ES-I3 (cell line): ENCODE data around the gene SYNJ2.

Experiments used
- H3K36me3 ChIP-seq: 2 replicates; pipeline ENCODE4 v1.6.1; 2013; ENCODE audit warnings: mild to moderate bottlenecking, low read length, control low read depth, moderate library complexity; ENCODE audit not compliant: insufficient read depth
- H3K4me1 ChIP-seq: 2 replicates; pipeline ENCODE4 v1.6.1; 2013; ENCODE audit warnings: mild to moderate bottlenecking, control low read depth, low read length; ENCODE audit not compliant: insufficient read depth
- H3K9ac ChIP-seq: 2 replicates; pipeline ENCODE4 v1.6.1; 2013; ENCODE audit warnings: low read depth, mild to moderate bottlenecking, low read length, moderate library complexity
- H3K9me3 ChIP-seq: 2 replicates; pipeline ENCODE4 v1.6.1; 2013; ENCODE audit warnings: mild to moderate bottlenecking, low read length, moderate library complexity; ENCODE audit not compliant: control insufficient read depth, insufficient read depth

Gene SYNJ2

DNA sequence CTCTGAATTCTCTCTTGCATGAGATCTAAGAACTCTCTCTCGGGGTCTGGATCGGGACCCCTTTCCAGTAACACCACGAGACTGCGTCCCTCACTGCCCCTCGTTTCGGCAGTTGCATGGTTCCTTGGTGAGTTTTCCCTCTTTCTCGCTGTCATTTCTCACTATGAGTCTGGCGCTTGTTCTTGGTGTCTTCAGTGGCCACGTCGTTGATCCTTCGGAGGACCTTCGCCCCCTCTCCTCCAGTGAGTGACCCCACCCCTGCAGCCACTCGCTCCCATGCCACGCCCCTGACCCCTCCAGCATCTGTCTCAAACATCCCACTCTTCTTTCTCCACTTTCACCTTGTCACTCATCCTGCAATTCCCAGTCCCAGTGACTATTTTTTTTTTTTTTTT, 23.0 kb downstream of the SYNJ2 start:
- 0 out of 2 replicates have a peak, but pooled peaks cover 2% of the 10 kb centered on the region for H3K9me3 ChIP-seq
- no peaks in the 10 kb centered on the region for H3K36me3 ChIP-seq
- peaks cover 5% of the 10 kb centered on the region; the same call in 1 of the 2 replicates for H3K4me1 ChIP-seq
- no peak overlapping the region for H3K9ac ChIP-seq

DNA sequence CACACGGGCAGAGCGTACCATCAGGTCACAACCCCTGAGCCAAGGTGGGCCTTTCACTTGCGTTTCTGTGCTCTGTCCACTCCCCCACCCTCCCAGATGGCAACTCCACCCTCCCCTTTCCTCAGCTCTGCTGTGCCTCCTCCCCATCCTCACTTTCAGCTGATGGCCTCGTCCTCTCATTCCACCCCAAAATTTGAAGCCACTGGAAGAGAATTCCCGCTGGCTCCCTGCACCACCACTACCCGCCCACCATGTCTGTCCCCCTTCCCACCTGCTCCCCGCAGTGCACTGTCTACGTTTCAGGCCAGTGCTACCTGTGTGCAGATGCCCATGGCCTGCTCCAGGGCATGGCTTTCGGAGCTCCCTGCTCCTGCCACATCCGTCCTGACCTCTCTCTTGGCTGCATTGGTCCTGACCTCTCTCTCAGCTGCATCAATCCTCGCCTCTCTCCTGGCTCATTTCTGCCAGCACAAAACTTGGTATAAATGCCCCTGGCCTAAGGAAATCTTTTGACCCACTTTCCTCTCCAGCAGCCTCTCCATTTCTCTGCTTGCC, 24.0 kb downstream of the SYNJ2 start:
- H3K36me3 ChIP-seq, result no peaks in the 10 kb centered on the region
- 0 out of 2 replicates have a peak, but pooled peaks cover 2% of the 10 kb centered on the region for H3K9me3 ChIP-seq
- peaks cover 5% of the 10 kb centered on the region; the same call in 1 of the 2 replicates for H3K4me1 ChIP-seq
- no peak overlapping the region for H3K9ac ChIP-seq

DNA sequence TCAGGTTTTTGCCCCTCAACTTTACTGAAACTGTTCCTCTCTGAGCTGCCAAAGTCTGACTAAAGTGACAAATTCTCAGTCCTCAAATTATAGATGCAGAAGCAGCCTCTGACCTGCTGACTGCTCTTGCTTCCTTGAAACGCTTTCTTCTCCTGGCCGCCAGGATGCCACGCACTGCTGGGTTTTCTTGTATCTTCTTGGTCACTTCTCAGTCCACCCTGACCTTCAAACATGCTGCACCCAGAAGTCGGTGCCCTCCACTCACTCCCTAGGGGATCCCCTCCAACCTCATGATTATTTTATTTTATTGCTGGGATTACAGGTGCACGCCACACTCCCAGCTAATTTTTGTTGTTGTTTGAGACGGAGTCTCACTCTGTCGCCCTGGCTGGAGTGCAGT, 24.7 kb downstream of the SYNJ2 start:
- Histone ChIP-seq H3K4me1 (peaks cover 5% of the 10 kb centered on the region; the same call in 1 of the 2 replicates), H3K9ac (no peak overlapping the region), H3K36me3 (no peaks in the 10 kb centered on the region), H3K9me3 (0 out of 2 replicates have a peak, but pooled peaks cover 2% of the 10 kb centered on the region)

DNA sequence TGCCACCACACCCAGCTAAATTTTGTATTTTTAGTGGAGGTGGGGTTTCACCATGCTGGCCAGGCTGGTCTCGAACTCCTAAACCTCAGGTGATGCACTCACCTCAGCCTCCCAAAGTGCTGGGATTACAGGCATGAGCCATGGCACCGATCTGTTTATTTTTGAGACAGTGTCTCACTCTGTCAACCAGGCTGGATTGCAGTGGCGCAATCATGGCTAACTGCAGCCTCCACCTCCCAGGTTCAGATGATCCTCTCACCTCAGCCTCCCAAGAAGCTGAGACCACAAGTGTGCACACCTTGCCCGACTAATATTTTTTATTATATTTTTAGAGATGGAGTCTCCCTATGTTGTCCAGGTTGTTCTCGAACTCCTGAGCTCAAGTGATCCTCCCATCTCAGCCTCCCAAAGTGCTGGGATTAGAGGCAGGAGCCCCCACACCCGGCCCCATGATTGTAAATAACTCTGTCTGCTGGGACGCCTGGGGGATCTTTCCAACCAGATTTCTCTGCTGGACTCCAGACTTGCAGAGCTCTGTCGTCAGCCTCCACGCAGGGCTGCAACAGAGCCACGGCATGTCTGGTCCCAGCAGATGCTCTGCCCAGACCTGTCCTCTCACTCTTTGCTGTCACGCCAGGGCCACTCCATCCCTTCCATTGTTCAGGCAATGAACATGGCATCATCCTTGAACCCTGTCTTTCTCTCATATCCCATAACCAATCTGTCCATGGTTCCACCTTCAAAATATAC, 25.3 kb downstream of the SYNJ2 start:
- Histone ChIP-seq H3K9me3 (0 out of 2 replicates have a peak, but pooled peaks cover 2% of the 10 kb centered on the region), H3K4me1 (peaks cover 5% of the 10 kb centered on the region; the same call in 1 of the 2 replicates), H3K9ac (no peak overlapping the region), H3K36me3 (no peaks in the 10 kb centered on the region)

DNA sequence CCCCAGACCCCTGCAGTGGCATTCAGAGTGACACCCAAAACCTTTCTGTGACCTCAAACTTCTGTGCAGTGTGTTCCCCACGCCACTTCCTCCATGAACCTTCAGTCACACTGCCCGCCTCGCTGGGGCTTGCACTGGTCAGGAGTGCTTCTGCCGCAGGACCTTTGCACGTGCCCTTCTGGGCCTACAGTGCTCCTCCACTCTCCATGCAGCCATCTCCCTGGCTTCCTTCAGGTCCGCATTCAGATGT, 27.1 kb downstream of the SYNJ2 start:
- Histone ChIP-seq H3K9me3 (0 out of 2 replicates have a peak, but pooled peaks cover 2% of the 10 kb centered on the region), H3K4me1 (no peaks in the 10 kb centered on the region), H3K36me3 (no peaks in the 10 kb centered on the region), H3K9ac (no peak overlapping the region)

DNA sequence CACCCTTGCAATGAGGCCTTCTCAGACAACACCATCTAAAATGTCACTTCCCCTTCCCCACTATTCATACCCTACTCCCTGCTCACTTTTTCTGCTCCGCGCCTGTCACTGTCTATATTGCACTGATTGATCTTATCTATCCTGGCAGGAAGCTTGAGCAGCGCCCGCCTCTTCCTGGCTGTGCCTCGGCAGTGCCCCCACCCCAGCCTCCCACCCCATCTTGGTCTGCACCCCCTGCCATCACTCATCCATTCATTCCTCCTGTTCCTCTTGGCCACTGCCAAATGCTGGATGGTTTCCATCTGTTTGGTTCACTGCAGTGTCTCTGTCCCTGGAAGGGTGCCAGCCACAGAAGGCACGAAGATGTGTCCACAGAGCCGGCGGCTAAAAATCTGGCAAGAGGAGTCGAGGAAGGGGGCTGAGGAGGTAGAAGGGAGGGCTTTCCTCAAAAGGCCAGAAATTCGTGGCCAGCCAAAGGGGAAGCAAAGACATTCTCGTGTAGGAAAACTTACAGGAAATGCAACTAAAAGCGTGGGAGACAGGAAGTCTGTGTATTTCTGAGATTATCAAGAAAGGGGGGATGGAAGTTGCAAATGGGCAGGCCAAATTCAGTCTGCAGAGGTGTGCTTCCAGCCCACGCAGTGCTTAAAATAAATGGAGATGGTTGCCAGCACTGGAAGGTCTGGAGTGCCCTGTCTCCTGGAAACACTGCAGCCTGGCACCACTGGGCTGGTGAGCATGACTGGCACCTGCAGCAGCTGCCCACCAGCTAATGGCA, 27.6 kb downstream of the SYNJ2 start:
- Histone ChIP-seq H3K9me3 (0 out of 2 replicates have a peak, but pooled peaks cover 2% of the 10 kb centered on the region), H3K36me3 (no peaks in the 10 kb centered on the region), H3K4me1 (no peaks in the 10 kb centered on the region), H3K9ac (no peak overlapping the region)

DNA sequence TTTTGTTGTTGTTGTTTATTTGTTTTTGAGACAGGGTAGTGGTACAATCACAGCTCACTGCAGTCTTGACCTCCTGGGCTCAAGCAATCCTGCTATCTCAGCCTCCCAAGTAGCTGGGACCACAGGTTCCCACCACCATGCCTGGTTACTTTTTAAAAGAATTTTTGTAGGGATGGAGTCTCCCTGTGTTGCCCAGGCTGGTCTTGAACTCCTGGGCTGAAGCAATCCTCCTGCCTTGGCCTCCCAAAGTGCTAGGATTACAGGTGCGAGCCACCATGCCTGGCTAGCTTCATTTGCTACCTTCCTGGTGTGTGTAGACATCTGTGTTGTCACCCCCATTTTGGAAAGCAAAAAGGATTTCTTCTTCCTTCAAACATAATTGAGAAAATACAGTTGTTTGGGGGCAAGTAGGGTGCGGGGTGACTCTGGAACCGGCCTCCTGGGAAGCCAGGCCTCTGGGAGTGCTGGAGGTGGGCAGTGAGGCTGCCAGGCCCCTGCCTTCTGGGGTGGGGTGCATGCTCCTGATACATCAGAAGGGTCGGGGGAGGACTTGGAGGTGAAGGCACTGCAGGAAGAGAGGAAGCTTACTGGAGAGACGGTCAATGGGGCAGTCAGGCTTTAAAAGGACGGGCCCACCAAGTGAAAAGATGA, 28.4 kb downstream of the SYNJ2 start:
- 0 out of 2 replicates have a peak, but pooled peaks cover 2% of the 10 kb centered on the region for H3K9me3 ChIP-seq
- H3K9ac ChIP-seq, result no peak overlapping the region
- peaks cover 3% of the 10 kb centered on the region; the same call in 1 of the 2 replicates for H3K4me1 ChIP-seq
- no peaks in the 10 kb centered on the region for H3K36me3 ChIP-seq

DNA sequence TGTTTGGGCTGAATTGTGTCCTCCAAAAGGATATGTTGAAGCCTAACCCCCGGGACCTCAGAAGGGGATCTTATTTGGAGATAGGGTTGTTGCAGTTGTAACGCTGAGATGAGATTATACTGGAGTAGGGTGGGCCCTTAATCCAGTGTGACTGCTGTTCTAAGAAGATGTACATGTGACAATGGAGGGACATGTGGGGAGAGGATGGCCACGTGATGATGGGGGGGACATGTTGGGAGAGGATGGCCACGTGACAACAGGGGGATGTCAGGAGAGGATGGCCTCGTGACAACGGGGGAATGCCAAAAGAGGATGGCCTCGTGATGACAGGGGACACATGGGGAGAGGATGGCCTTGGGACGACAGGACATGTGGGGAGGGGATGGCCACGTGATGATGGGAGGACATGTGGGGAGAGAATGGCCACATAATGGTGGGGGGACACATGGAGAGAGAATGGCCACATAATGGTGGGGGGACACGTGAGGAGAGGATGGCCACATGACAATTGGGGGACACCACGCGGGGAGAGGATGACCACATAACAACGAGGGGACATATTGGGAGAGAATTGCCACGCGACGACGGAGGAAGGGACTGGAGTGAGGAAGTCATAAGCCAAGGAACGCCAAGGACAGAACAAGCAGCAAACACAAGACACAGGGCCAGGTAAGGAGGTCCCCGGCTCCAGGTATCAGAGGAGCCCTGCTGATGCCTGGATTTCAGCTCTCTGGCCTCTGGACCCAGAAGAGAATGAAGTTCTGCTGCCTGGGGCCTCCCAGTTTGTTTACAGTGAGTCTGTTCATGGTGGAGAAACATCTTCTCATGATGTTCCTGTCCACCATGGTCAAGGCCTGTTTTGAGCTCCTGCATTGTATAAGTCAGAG, 29.2 kb downstream of the SYNJ2 start:
- Histone ChIP-seq H3K9me3 (0 out of 2 replicates have a peak, but pooled peaks cover 2% of the 10 kb centered on the region), H3K4me1 (peaks cover 3% of the 10 kb centered on the region; the same call in 1 of the 2 replicates), H3K9ac (no peak overlapping the region), H3K36me3 (no peaks in the 10 kb centered on the region)

DNA sequence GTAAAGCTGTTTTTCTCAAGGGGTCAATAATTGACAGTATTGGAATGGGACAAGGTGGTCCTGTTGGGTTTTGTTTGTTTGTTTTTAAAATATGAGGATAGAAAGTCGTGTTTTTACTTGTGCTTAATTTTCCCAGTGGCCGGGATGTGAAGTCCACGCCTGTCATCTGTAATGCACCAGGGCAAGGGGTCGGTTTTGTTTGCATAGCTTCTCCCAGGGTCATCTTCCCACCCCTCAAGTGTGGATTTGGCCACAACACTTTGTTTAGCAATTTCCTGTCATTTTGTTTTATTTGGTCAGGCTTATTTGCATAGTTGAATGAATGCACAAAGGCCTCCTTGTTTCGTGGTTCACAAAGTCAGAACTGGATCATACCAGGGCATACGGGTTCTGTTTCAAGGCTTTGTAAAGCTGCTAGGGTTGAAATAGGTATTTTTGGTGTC, 29.8 kb downstream of the SYNJ2 start:
- 0 out of 2 replicates have a peak, but pooled peaks cover 2% of the 10 kb centered on the region for H3K9me3 ChIP-seq
- no peak overlapping the region for H3K9ac ChIP-seq
- H3K4me1 ChIP-seq, result peaks cover 3% of the 10 kb centered on the region; the same call in 1 of the 2 replicates
- H3K36me3 ChIP-seq, result no peaks in the 10 kb centered on the region

DNA sequence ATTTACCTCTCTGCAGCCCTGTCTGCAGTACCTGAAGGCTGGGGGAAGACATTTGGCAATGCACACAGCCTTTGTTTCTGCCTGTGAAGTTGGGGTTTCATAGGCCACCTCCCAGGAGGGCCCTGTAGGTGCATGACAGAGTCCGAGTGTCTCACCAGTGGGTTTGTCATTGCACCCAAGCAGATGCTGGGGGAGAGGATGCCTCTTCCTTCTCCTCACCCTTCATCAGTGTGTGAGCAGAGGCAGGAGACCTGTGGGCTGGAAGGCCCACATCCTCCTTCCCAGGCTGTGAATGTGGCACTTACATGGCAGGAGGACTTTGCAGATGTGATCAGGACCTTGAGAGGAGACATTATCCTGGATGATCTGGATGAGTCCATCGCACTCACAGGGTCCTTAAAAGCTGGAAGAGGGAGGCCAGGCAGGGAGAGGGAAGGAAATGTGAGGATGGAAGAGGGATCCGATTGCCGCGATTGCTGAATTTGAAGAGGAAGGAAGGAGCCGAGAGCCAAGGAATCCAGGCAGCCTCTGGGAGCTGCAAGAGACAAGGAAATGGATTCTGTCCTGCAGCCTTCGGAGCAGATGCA, 30.4 kb downstream of the SYNJ2 start:
- Histone ChIP-seq H3K36me3 (no peaks in the 10 kb centered on the region), H3K4me1 (peaks cover 3% of the 10 kb centered on the region; the same call in 1 of the 2 replicates), H3K9ac (no peak overlapping the region), H3K9me3 (0 out of 2 replicates have a peak, but pooled peaks cover 2% of the 10 kb centered on the region)

DNA sequence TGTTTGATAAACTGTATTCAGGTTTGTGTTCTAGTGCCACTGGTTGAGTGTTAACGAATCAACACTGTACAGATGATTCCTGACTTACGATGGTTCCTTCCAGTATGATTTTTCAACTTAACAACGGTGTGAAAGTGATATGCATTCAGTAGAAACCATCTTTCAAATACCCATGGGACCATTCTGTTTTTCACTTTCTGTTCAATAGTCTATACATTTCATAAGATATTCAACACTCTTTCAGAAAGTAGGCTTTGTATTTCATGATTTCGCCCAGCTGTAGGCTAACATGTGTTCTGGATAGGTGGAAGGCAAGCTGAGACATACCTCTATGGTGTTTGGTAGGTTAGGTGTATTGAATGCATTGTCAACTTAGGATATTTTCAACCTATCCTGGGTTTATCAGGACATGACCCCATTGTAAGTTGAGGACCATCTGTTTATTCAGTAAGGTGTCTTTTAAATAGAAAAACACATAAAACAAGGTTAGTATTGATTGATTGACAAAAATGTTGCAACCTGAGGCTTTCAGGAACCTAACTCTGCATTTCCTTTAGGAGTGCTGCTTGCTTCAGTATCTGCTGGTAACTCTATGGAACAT, 32.3 kb downstream of the SYNJ2 start:
- H3K9me3 ChIP-seq, result no peaks in the 10 kb centered on the region
- H3K36me3 ChIP-seq, result no peaks in the 10 kb centered on the region
- peaks cover 3% of the 10 kb centered on the region; the same call in 1 of the 2 replicates for H3K4me1 ChIP-seq
- no peak overlapping the region for H3K9ac ChIP-seq

DNA sequence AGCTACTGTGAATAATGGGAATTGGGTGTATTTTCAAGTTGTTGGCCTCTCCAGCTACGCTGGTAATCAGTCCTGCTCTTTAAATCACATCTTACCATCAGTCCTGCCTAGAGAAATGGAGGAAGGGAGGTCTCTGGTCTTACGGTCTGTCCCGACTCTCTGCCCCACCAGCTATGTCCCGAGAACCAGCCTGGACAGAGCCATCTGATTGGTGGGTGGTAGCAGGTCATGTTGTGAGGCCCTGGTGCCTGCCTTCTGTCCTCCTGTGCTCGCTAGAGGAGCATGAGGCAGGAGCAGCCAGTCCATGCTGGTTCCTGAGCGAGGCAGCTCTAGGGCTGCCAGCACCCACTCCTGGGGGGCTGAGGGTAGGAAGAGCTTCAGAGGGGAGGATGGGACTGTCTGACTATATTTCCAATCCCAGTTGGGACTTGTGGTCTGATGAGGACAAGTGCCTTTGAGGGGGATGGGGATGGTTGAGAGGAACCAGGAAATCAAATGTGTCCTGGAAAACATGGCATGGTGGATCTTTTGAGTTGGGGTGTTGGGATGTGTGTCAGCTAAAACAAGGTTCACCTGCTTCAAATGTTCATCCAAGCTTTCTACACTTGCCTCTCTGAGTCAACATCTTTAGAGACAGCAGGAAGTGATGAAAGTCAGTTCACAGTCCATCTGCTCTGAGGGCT, 33.0 kb downstream of the SYNJ2 start:
- Histone ChIP-seq H3K4me1 (peaks cover 3% of the 10 kb centered on the region; the same call in 1 of the 2 replicates), H3K9ac (no peak overlapping the region), H3K36me3 (no peaks in the 10 kb centered on the region), H3K9me3 (no peaks in the 10 kb centered on the region)
